HG02970 (cell line): ENCODE results near the gene TAAR9.

Experiments
- ATAC-seq: cut with Tn5 transposase; IDR thresholded peaks from one replicate; pipeline ENCODE4 v1.9.1; 2021; ENCODE audit warnings: mild to moderate bottlenecking, moderate library complexity, moderate number of reproducible peaks; ENCODE audit not compliant: unreplicated experiment, low FRiP score

TAAR9 gene

GRCh38 chr6:132584698-132585097, 46.6 kb downstream of the TAAR9 start:
- ATAC-seq, result no peak

- ATAC-seq, result no peak
These were observed 49.3 kb downstream of the TAAR9 start for GRCh38 chr6:132587424-132587823.
